Activated CD4-positive, alpha-beta memory T cell treated with anti-CD3 and anti-CD28 coated beads for 36 hours (primary cell): ENCODE data around the gene C9orf78. TPM values are rescaled to one million over a fixed set of nuclear protein-coding genes. Genes with fewer than 3 reads are reported as not detected.

ENCODE experiments used
- CTCF ChIA-PET: fragments of 350-600 bp; sonication (Branson Sonifier 250); formaldehyde crosslinking; loops from one replicate; lab custom pipeline; 2021; ENCODE audit warnings: antibody characterized with exemption, inconsistent platforms; lab: Charles Lee
- POLR2A ChIA-PET: fragments of 350-600 bp; sonication (Branson Sonifier 250); formaldehyde crosslinking; loops from one replicate; lab custom pipeline; 2021; ENCODE audit warnings: antibody characterized with exemption; lab: Charles Lee
- DNase-seq: peaks from one replicate; pipeline ENCODE4 v3.0.0-alpha.2; 2020
- H3K27ac Mint-ChIP-seq: one replicate; pipeline ENCODE4 v1.8.0; 2021; ENCODE audit warnings: mixed read lengths
- H3K27me3 Mint-ChIP-seq: one replicate; pipeline ENCODE4 v1.8.0; 2021; ENCODE audit warnings: mixed read lengths
- H3K36me3 Mint-ChIP-seq: one replicate; pipeline ENCODE4 v1.8.0; 2021; ENCODE audit warnings: mixed read lengths
- H3K4me1 Mint-ChIP-seq: one replicate; pipeline ENCODE4 v1.8.0; 2021; ENCODE audit warnings: low read depth, mixed read lengths
- H3K4me3 Mint-ChIP-seq: one replicate; pipeline ENCODE4 v1.8.0; 2021; ENCODE audit warnings: mild to moderate bottlenecking, mixed read lengths
- H3K9me3 Mint-ChIP-seq: one replicate; pipeline ENCODE4 v1.8.0; 2021; ENCODE audit warnings: mixed read lengths
- intact Hi-C: fragments of 100-400 bp; cut with micrococcal nuclease; formaldehyde crosslinking; loops from one replicate; pipeline ENCODE4 v1.15.1; 2023
- total RNA-seq, 2 experiments: library from RNA; stranded (reverse); gene quantifications; one replicate each; pipeline ENCODE4 v1.2.3, GENCODE V29; 2021

The C9orf78 gene
- total RNA-seq, 2 experiments from 2014 or later = 43.6 to 47.0 TPM

DNA sequence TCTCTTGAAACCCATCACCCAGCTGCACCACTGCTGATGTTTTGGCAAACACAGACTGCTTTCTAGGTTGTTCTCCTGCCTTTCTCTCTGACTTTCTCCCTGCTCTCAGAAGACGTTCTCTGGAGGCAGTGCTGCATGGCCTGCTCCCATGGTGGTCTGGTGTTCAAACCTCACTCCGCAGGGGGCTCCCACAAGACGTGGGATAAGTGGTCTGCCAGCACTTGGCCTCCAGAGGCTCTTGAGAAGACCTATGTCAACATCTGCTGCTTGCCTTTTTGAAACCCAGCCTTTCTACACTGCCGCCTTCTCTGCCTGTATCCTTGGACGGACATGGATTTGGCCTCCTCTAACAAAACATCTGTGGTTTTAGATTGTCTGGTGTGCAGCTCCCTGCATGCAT lies 16.7 kb upstream of the C9orf78 start:
- ChIA-PET CTCF (interaction anchor here (1.5 kb wide), 1 partner anchor 9 kb away, joined by 4 read pairs; no protein-coding TSS in a partner anchor), POLR2A (no interaction called here)
- Mint-ChIP-seq H3K36me3 (peaks cover 37% of the 10 kb centered on the region), H3K4me1 (peaks cover 23% of the 10 kb centered on the region), H3K27ac (no peak overlapping the region), H3K4me3 (no peak overlapping the region), H3K27me3 (no peaks in the 10 kb centered on the region), H3K9me3 (no peaks in the 10 kb centered on the region)
- DNase-seq = no peak
- intact Hi-C loops = no loop called here

DNA sequence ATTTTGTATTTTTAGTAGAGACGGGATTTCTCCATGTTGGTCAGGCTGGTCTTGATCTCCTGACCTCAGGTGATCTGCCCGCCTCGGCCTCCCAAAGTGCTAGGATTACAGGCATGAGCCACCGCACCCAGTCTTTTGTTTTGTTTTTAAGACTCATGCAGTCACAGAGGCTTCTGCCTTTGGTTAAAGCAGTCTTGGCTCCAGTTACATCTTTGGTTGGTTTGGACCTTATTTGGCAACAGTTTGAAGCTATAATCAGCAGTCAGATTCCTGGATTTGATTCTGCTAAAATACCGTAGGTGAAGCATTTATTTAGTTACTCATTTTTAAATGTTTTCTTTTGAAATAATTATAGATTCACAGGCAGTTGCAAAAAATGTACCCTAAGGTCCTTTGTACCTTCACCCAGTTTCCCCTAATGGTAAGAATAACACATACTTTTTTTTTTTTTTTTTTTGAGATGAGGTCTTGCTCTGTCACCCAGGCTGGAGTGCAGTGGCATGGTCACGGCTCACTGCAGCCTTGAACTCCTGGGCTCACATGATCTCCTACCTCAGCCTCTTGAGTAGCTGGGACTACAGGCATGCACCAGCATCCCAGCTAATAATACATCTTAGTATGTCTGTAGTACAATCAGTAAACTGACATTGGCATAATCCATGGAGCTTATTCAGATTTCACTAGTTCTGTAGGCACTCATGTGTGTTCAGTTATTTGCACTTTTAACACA lies 15.9 kb upstream of the C9orf78 start:
- CTCF ChIA-PET = interaction anchor here (1.5 kb wide), 1 partner anchor 10 kb away, joined by 4 read pairs; no protein-coding TSS in a partner anchor
- intact Hi-C loops = no loop called here
- Mint-ChIP-seq H3K36me3 (peaks cover 37% of the 10 kb centered on the region), H3K27me3 (no peaks in the 10 kb centered on the region), H3K4me3 (no peak overlapping the region), H3K4me1 (peaks cover 23% of the 10 kb centered on the region), H3K27ac (no peak overlapping the region), H3K9me3 (no peaks in the 10 kb centered on the region)
- no peak for DNase-seq
- POLR2A ChIA-PET = no interaction called here

DNA sequence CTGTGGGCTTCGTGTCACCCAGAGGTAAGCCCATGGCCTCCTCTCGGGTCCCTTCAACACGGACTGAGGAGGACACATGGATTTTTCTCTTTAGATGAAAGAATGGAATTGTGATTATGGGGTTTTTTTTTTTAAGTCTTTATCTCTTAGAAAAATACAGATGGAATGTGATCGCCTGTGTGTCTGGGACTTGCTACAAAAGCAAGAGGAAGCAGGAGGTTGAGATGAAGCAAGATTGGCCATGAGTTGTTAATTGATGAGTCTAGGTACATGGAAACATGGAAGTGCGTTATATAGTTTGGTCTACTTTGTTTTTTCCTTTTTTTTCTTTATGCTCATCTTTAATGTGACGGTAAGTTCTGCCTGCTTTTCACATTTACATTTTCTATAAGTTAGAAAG lies 14.8 kb upstream of the C9orf78 start:
- ChIA-PET POLR2A (no interaction called here), CTCF (no interaction called here)
- no peak for DNase-seq
- no peak overlapping the region for H3K4me3 Mint-ChIP-seq
- H3K36me3 Mint-ChIP-seq = peaks cover 29% of the 10 kb centered on the region
- intact Hi-C loops = no loop called here
- H3K27ac Mint-ChIP-seq = no peak overlapping the region
- H3K9me3 Mint-ChIP-seq = no peaks in the 10 kb centered on the region
- peaks cover 28% of the 10 kb centered on the region for H3K4me1 Mint-ChIP-seq
- H3K27me3 Mint-ChIP-seq = no peaks in the 10 kb centered on the region

DNA sequence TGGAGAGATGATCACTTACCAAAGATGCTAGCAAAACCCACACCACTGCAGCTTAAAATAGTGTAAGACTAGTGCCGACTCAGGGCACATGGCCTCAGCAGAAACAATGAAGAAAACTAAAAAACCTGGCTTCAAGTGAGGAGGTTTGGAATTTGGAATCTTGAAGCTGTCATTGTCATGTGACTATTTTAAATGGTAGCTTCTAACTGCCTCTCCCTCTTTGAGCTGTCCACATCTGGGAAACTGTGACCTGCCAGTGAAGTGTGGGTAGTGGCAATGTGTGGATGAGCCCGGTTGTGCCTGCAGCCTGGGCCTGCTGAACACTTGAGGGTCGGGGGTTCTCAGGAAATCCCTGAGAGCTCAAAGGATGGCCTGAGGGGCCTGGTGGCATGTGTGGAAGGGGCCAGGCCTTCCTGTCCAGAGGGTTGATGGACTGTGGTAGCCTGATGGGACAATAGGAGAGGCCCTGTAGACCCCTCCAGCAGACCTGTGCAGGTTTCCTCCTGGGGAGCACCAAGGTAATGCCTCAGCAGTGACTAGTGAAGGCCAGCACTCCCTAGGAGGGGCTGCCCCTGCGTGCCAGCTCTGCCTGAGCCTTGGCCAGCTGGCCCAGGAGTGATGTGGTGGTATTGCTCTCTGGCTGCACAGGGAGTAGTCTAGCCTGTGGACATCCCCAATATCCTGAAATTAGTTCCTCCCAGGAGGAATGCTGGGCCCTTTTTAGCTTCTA lies 13.8 kb upstream of the C9orf78 start:
- Mint-ChIP-seq H3K36me3 (peaks cover 19% of the 10 kb centered on the region), H3K27me3 (no peaks in the 10 kb centered on the region), H3K4me1 (peaks cover 21% of the 10 kb centered on the region), H3K27ac (no peak overlapping the region), H3K4me3 (no peak overlapping the region), H3K9me3 (no peaks in the 10 kb centered on the region)
- ChIA-PET POLR2A (interaction anchor here (0.6 kb wide), 2 partner anchors 23 to 29 kb away, joined by 3 to 5 read pairs; no protein-coding TSS in a partner anchor), CTCF (no interaction called here)
- DNase-seq = no peak
- intact Hi-C loops = no loop called here

DNA sequence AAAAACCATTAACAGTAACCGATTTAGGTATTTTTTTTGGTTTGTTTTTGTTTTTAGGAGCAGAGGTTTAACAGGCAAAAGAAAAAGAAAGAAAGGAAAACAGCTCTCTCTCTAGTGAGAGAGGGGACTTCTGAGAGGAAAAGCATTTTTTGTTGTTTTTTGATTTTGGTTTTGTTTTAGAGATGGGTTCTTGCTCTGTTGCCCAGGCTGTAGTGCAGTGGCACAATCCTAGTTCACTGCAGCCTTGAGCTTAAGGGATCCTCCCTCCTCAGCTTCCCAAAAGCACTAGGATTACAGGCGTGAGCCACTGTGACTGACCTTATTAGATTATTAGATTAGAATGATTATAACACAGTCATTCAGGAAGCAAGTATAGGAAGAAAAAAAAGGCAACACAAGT lies 10.3 kb upstream of the C9orf78 start:
- Mint-ChIP-seq H3K27me3 (no peaks in the 10 kb centered on the region), H3K4me1 (peaks cover 26% of the 10 kb centered on the region), H3K9me3 (no peaks in the 10 kb centered on the region), H3K36me3 (peaks cover 2% of the 10 kb centered on the region), H3K4me3 (no peak overlapping the region), H3K27ac (peak overlapping the region; percentile 79)
- ChIA-PET POLR2A (interaction anchor here (1.3 kb wide), 1 partner anchor 20 kb away, joined by 3 read pairs; no protein-coding TSS in a partner anchor), CTCF (interaction anchor here (1.3 to 1.4 kb wide), 2 partner anchors 19 to 703 kb away, joined by 3 to 4 read pairs; no protein-coding TSS in a partner anchor)
- intact Hi-C loops = no loop called here
- DNase-seq = no peak

DNA sequence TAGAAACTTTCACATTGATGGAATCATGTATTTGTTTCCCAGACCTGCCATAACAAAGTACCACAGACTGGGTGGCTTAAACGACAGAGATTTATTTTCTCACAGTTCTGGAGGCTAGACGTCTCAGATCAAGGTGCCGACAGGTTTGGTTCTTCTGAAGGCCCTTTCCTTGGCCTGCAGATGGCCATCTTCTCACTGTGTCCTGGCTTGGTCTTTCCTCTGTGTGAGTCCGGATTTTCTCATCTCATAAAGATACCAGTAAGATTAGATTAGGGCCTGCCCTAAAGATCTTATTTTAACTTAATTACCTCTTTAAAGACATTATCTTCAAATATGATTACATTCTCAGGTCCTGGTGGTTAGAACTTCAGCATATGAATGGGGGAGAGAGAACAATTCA lies 6.0 kb upstream of the C9orf78 start:
- peaks cover 65% of the 10 kb centered on the region for H3K4me1 Mint-ChIP-seq
- no peaks in the 10 kb centered on the region for H3K36me3 Mint-ChIP-seq
- H3K9me3 Mint-ChIP-seq = no peaks in the 10 kb centered on the region
- no peak for DNase-seq
- H3K27me3 Mint-ChIP-seq = no peaks in the 10 kb centered on the region
- intact Hi-C loops = no loop called here
- H3K27ac Mint-ChIP-seq = peak overlapping the region; percentile 54
- ChIA-PET POLR2A (no interaction called here), CTCF (no interaction called here)
- H3K4me3 Mint-ChIP-seq = no peak overlapping the region

DNA sequence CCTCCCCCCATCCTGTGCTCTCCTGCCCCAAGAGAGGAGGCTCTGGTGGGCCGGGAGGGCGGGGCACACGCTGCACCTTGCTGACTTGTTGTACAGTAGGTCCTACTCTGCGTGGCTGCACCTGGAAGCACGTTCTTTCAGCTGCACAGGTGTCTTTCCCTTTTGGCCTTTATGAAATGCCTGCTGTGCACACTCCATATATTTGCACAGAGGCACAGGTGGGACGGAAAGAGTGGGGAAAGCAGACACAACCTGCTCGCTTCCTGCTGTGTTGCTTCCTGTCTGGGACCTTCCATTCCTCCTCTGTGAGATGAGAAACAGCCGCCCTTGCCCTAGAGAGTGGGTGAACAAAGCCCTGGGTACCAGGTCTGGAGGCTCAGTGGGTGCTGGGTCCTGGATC lies 5.0 kb upstream of the C9orf78 start:
- Mint-ChIP-seq H3K27me3 (no peaks in the 10 kb centered on the region), H3K36me3 (peaks cover under 1% of the 10 kb centered on the region), H3K4me1 (peaks cover 59% of the 10 kb centered on the region), H3K27ac (peak overlapping the region; percentile 82), H3K4me3 (no peak overlapping the region), H3K9me3 (no peaks in the 10 kb centered on the region)
- ChIA-PET CTCF (no interaction called here), POLR2A (no interaction called here)
- intact Hi-C loops = no loop called here
- peak; percentile 20 for DNase-seq

DNA sequence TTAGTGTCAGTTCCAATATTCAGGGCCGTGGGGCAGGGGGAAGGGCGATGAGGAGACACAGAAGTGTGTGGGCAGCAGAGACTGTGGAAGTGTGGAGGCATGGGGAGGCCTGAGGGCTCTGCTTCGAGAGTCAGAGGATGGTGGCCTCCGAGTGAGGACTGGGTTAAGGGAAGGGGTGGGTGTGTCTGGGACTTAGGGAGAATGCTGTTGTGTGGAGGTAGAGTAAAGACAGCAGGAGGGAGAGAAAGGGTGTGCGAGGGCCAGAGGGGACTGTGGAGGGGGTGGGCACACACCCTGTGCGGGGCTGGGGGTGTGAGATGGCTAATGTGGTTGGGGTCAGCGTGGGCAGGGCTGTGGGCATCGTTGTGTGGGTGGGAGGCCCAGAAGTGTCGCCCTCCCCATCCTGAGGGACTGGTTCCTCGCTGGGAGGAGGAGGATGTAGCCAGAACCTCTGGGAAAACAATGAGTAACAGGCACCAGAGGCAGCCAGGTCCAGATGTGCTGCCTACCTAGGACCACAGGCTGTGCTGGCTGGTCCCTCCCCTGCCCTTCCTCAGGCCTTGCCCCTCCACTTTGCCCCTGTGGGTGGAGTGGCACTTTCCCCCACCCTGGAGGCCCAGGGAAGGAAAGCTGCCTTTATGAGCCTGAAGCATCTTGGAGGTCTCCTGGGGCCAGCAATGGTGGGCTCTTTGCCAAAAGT lies 4.4 kb upstream of the C9orf78 start:
- intact Hi-C loops = loop anchor here (2.0 to 5.0 kb wide), 3 partner anchors 21 to 403 kb away; no protein-coding TSS in a partner anchor
- Mint-ChIP-seq H3K4me1 (peaks cover 54% of the 10 kb centered on the region), H3K9me3 (no peaks in the 10 kb centered on the region), H3K27me3 (no peaks in the 10 kb centered on the region), H3K36me3 (peaks cover 3% of the 10 kb centered on the region), H3K4me3 (peak overlapping the region; percentile 53), H3K27ac (peak overlapping the region; percentile 82)
- POLR2A ChIA-PET = interaction anchor here (1.3 kb wide), 1 partner anchor 29 kb away, joined by 4 read pairs; no protein-coding TSS in a partner anchor
- CTCF ChIA-PET = interaction anchor here (1.3 to 1.5 kb wide), 2 partner anchors 46 to 267 kb away, joined by 3 to 8 read pairs; no protein-coding TSS in a partner anchor
- peak; percentile 19 for DNase-seq

DNA sequence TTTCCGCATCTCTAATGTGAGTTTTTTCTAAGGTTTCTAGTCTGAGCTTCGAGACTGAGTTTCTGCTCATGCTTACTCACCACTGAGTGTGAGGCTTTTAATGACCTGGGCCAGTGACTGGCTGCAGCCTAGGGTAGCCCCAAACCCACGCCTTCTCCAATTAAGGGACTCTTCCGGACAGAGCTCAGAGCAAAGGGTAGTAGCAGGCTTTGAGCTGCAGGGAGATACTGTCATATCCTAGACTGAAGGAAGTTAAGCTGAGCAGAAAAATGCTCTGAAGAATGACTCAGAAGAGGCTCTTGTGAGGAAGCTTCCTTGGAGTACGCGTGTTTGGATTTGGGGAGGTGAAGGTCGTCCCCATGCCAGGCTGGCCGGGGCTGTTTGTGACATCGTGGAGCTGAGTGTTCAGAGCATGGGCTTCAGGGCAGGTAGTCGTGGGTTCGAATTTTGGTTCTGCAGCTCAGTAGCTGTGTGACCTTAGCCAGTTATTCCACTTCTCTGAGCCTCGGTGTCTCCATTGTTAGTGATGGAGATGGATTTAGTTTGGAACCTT lies 3.7 kb upstream of the C9orf78 start:
- intact Hi-C loops = loop anchor here (2.0 to 5.0 kb wide), 3 partner anchors 22 to 404 kb away; no protein-coding TSS in a partner anchor
- H3K4me3 Mint-ChIP-seq = peak overlapping the region; percentile 53
- H3K9me3 Mint-ChIP-seq = no peaks in the 10 kb centered on the region
- H3K27me3 Mint-ChIP-seq = no peaks in the 10 kb centered on the region
- H3K36me3 Mint-ChIP-seq = peaks cover 3% of the 10 kb centered on the region
- H3K4me1 Mint-ChIP-seq = peaks cover 61% of the 10 kb centered on the region
- CTCF ChIA-PET = interaction anchor here (1.3 to 1.5 kb wide), 2 partner anchors 47 to 268 kb away, joined by 3 to 8 read pairs; no protein-coding TSS in a partner anchor
- POLR2A ChIA-PET = interaction anchor here (1.3 to 5.0 kb wide), 2 partner anchors 26 to 30 kb away, joined by 4 to 35 read pairs; no protein-coding TSS in a partner anchor
- peak; percentile 68 for DNase-seq
- H3K27ac Mint-ChIP-seq = peak overlapping the region; percentile 82

DNA sequence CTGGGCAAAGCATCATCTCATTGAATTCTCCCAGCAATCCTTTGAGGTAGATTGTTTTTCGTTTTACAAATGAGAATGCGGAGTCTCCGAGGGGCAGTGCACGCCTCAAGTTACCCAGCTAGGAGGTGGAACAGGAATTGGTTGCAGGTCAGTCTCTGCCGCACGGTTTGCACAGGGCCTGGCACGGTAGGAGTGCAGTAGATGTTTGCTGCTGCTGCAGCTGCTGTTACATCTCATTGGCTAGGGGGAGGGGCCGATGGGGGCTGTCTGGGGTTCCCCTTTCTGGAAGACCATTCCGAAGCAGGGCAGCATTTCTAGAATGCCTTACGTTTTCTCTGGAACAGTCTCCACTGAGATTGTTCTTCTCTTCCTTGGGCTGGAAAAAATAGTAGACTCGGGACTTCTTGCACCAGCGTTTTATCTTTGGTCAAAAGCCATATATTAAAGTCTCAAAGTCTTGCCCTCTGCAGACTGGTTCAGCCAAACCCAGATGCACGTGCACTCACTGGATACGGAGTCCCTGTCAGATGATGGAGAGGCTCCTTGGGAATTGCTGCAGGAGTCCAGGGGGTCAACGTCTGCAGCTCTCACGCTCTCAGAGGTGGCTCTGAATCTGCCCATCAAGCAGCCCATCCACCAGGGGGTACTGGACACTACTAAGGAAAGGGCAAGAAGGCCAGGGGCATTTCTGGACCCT lies 1.4 kb upstream of the C9orf78 start:
- peaks cover 65% of the 10 kb centered on the region for H3K4me1 Mint-ChIP-seq
- ChIA-PET CTCF (interaction anchor here (0.8 to 2.0 kb wide), 2 partner anchors 48 to 49 kb away, joined by 3 to 15 read pairs; no protein-coding TSS in a partner anchor), POLR2A (interaction anchor here (0.9 to 5.0 kb wide), 5 partner anchors 29 to 203 kb away, joined by 3 to 35 read pairs (median 8); no protein-coding TSS in a partner anchor)
- peak overlapping the region; percentile 92 for H3K4me3 Mint-ChIP-seq
- peaks cover 13% of the 10 kb centered on the region for H3K36me3 Mint-ChIP-seq
- peak overlapping the region; percentile 92 for H3K27ac Mint-ChIP-seq
- H3K27me3 Mint-ChIP-seq = no peaks in the 10 kb centered on the region
- peak; percentile 65 for DNase-seq
- intact Hi-C loops = loop anchor here (5.0 kb wide), 2 partner anchors 196 to 406 kb away; no protein-coding TSS in a partner anchor
- no peaks in the 10 kb centered on the region for H3K9me3 Mint-ChIP-seq
